HFFc6 (cell line): ENCODE results near the gene GSTCD. TPM values are rescaled to one million over a fixed set of nuclear protein-coding genes. Genes with fewer than 3 reads are reported as not detected.

ENCODE experiments used
- DNase-seq: peaks from one replicate; pipeline ENCODE4 v3.0.0-alpha.2; 2018
- H3K27ac Mint-ChIP-seq: 2 replicates; pipeline ENCODE4 v1.8.0; 2020; ENCODE audit warnings: mild to moderate bottlenecking, mixed read lengths
- H3K27me3 Mint-ChIP-seq: 2 replicates; pipeline ENCODE4 v1.8.0; 2021; ENCODE audit warnings: mild to moderate bottlenecking, moderate library complexity, mixed read lengths; ENCODE audit not compliant: insufficient read depth
- H3K36me3 Mint-ChIP-seq: 2 replicates; pipeline ENCODE4 v1.8.0; 2021; ENCODE audit warnings: low read depth, mixed read lengths
- H3K4me1 Mint-ChIP-seq: 2 replicates; pipeline ENCODE4 v1.8.0; 2020; ENCODE audit warnings: low read depth, mixed read lengths
- H3K4me3 Mint-ChIP-seq: 2 replicates; pipeline ENCODE4 v1.8.0; 2020; ENCODE audit warnings: mild to moderate bottlenecking, moderate library complexity, mixed read lengths
- H3K9me3 Mint-ChIP-seq: 2 replicates; pipeline ENCODE4 v1.8.0; 2020; ENCODE audit warnings: mild to moderate bottlenecking, mixed read lengths
- CTCF ChIP-seq: fragments of 200-600 bp; sonication (generic); IDR thresholded peaks from 2 replicates; pipeline ENCODE4 v1.5.0; 2021; ENCODE audit warnings: antibody characterized with exemption, mild to moderate bottlenecking
- total RNA-seq, 6 experiments: library from RNA; stranded (reverse); fragmentation: NEBNext Ultra II Directional; extraction: Animal tissue kit (Norgen Biotek cat#: 25700); gene quantifications; 2 replicates in 1 of 6; 3 replicates in 5 of 6; pipeline ENCODE4 v1.2.3, GENCODE V29; 2021

Gene GSTCD
- total RNA-seq, 6 experiments from 2014 or later, result 5.8 to 12.3 (median 9.7) TPM

- Mint-ChIP-seq H3K36me3 (no peaks in the 10 kb centered on the region), H3K4me3 (no peak overlapping the region), H3K4me1 (no peaks in the 10 kb centered on the region), H3K9me3 (no peaks in the 10 kb centered on the region), H3K27me3 (no peaks in the 10 kb centered on the region), H3K27ac (no peak overlapping the region)
- TF ChIP-seq CTCF, result no peak
- no peak for DNase-seq
These were observed 43.2 kb downstream of the GSTCD start for GRCh38 chr4:105751718-105752299.

GRCh38 chr4:105753361-105753760 lies 44.8 kb downstream of the GSTCD start:
- H3K9me3 Mint-ChIP-seq, result no peaks in the 10 kb centered on the region
- no peaks in the 10 kb centered on the region for H3K36me3 Mint-ChIP-seq
- no peak for DNase-seq
- no peak overlapping the region for H3K4me3 Mint-ChIP-seq
- no peak overlapping the region for H3K27ac Mint-ChIP-seq
- no peaks in the 10 kb centered on the region for H3K4me1 Mint-ChIP-seq
- no peak for TF ChIP-seq CTCF
- no peaks in the 10 kb centered on the region for H3K27me3 Mint-ChIP-seq

GRCh38 chr4:105755375-105755774 lies 46.8 kb downstream of the GSTCD start:
- Mint-ChIP-seq H3K27me3 (no peaks in the 10 kb centered on the region), H3K9me3 (no peaks in the 10 kb centered on the region), H3K4me3 (no peak overlapping the region), H3K27ac (no peak overlapping the region), H3K36me3 (no peaks in the 10 kb centered on the region), H3K4me1 (no peaks in the 10 kb centered on the region)
- no peak for DNase-seq
- TF ChIP-seq CTCF, result no peak

- no peak for TF ChIP-seq CTCF
- H3K4me3 Mint-ChIP-seq, result no peak overlapping the region
- no peaks in the 10 kb centered on the region for H3K36me3 Mint-ChIP-seq
- no peak for DNase-seq
- no peaks in the 10 kb centered on the region for H3K4me1 Mint-ChIP-seq
- no peaks in the 10 kb centered on the region for H3K9me3 Mint-ChIP-seq
- no peaks in the 10 kb centered on the region for H3K27me3 Mint-ChIP-seq
- no peak overlapping the region for H3K27ac Mint-ChIP-seq
These were observed 50.4 kb downstream of the GSTCD start for GRCh38 chr4:105758958-105759357.

GRCh38 chr4:105765690-105766407 lies 57.3 kb downstream of the GSTCD start:
- DNase-seq, result peak; percentile 79
- peak overlapping the region; percentile 13; the same call in 1 of the 2 replicates for H3K4me3 Mint-ChIP-seq
- H3K27me3 Mint-ChIP-seq, result peaks cover 1% of the 10 kb centered on the region
- H3K9me3 Mint-ChIP-seq, result peaks cover under 1% of the 10 kb centered on the region; the same call in 1 of the 2 replicates
- H3K4me1 Mint-ChIP-seq, result peaks cover 21% of the 10 kb centered on the region
- H3K36me3 Mint-ChIP-seq, result peaks cover 6% of the 10 kb centered on the region; the same call in 1 of the 2 replicates
- TF ChIP-seq CTCF, result no peak
- H3K27ac Mint-ChIP-seq, result peak overlapping the region; percentile 67
